ENCODE measurements around the gene PDE6G. TPM values are rescaled to one million over a fixed set of nuclear protein-coding genes. Genes with fewer than 3 reads are reported as not detected.

PDE6G gene
- total and polyA plus RNA-seq, 4 donors, result 0.25 to 1.9 (median 1.3) TPM

GRCh38 chr17:81644496-81644895 is 11.8 kb downstream of the PDE6G start:
- TF ChIP-seq RXRA (IDR thresholded peaks at IDR 0.05) (no peak), TAF1 (conservative IDR thresholded peaks at IDR 0.05) (no peak), HNF4G (IDR thresholded peaks at IDR 0.05) (no peak), ATF3 (IDR thresholded peaks at IDR 0.05) (no peak), JUND (IDR thresholded peaks at IDR 0.05) (no peak), REST (IDR thresholded peaks at IDR 0.05) (no peak), ZBTB33 (IDR thresholded peaks at IDR 0.05) (no peak), RAD21 (IDR thresholded peaks at IDR 0.05) (no peak), GABPA (IDR thresholded peaks at IDR 0.05 in 1 of 2, conservative IDR thresholded peaks at IDR 0.05 in 1 of 2) (no peak), SP1 (IDR thresholded peaks at IDR 0.05) (no peak), FOXA2 (IDR thresholded peaks at IDR 0.05) (no peak), NR2F2 (IDR thresholded peaks at IDR 0.05) (no peak), CTCF (IDR thresholded peaks at IDR 0.05; ENCODE audit: low read depth, low read length, missing input control) (no peak), HNF4A (conservative IDR thresholded peaks at IDR 0.05) (no peak), EGR1 (IDR thresholded peaks at IDR 0.05; ENCODE audit: low read depth in 2 of 2) (no peak), FOXA1 (IDR thresholded peaks at IDR 0.05) (no peak)
- Histone ChIP-seq H3K9me3 (ENCODE audit: control insufficient read depth in 4 of 4, low read length in 3 of 4) (peaks cover 0 to 5% (median 2%) of the 10 kb centered on the region in 4 donors), H3K27me3 (ENCODE audit: control insufficient read depth in 4 of 4, insufficient read depth in 4 of 4, low read length in 3 of 4) (peaks cover 0 to 6% (median 3%) of the 10 kb centered on the region in 4 donors), H3K9ac (ENCODE audit: low read depth in 1 of 2, low read length in 2 of 2) (no peak overlapping the region), H3K4me3 (ENCODE audit: low read depth in 1 of 3, low read length in 3 of 3) (no peak overlapping the region), H3K4me1 (ENCODE audit: control insufficient read depth in 4 of 4, insufficient read depth in 4 of 4, low read length in 3 of 4) (no peaks in the 10 kb centered on the region), H3K36me3 (ENCODE audit: control insufficient read depth in 4 of 4, insufficient read depth in 3 of 4, low read depth in 1 of 4, low read length in 3 of 4) (no peaks in the 10 kb centered on the region), H3K27ac (ENCODE audit: low read depth in 1 of 2, low read length in 2 of 2) (no peak overlapping the region)
- 96% methylated on average over 15 of the region's 15 CpGs for WGBS
- no peak for DNase-seq (ENCODE audit: low spot score)
